Eye (tissue), 1 donor: ENCODE data around the gene CCDC80.
A peak's percentile ranks its signal among the peaks of the same experiment; 100 is the strongest.
"Not testable (repeated sequence)": the region's sequence is repeated elsewhere in the genome, so short reads cannot be mapped to it uniquely, and the experiment has no call there.

Source experiments
- DNase-seq: peaks from one replicate; pipeline ENCODE4 v3.0.0-alpha.2; 2015

The CCDC80 gene

GRCh38 chr3:112582244-112582874 lies 58.6 kb downstream of the CCDC80 start:
- DNase-seq: peak; percentile 52

GRCh38 chr3:112579697-112580096 lies 61.2 kb downstream of the CCDC80 start:
- DNase-seq: no peak

- DNase-seq: no peak
Observed at GRCh38 chr3:112579232-112579631, 61.7 kb downstream of the CCDC80 start.

GRCh38 chr3:112572701-112573100 lies 68.2 kb downstream of the CCDC80 start:
- no peak for DNase-seq

GRCh38 chr3:112569265-112569664 lies 71.7 kb downstream of the CCDC80 start:
- DNase-seq: no peak

- DNase-seq: no peak
Observed at GRCh38 chr3:112568642-112569041, 72.3 kb downstream of the CCDC80 start.

- no peak for DNase-seq
Observed at GRCh38 chr3:112564940-112565305, 76.0 kb downstream of the CCDC80 start.

GRCh38 chr3:112564247-112564939 lies 76.5 kb downstream of the CCDC80 start:
- DNase-seq: not testable (repeated sequence)

- peak; percentile 99 for DNase-seq
Observed at GRCh38 chr3:112561734-112562529, 79.0 kb downstream of the CCDC80 start, which contains the start of the genes ATG3 and SLC35A5. Gene ATG3, minus strand, starts transcription at chr3:112561962. Its CDS starts 434 bp downstream, at chr3:112561528. Gene SLC35A5, plus strand, starts transcription at chr3:112562045. Its CDS starts 1,359 bp downstream, at chr3:112563404.

GRCh38 chr3:112561484-112561733 lies 79.5 kb downstream of the CCDC80 start:
- DNase-seq: no peak

GRCh38 chr3:112560721-112561483 lies 80.0 kb downstream of the CCDC80 start:
- peak; percentile 94 for DNase-seq

GRCh38 chr3:112560307-112560706 lies 80.6 kb downstream of the CCDC80 start:
- no peak for DNase-seq

- no peak for DNase-seq
Observed at GRCh38 chr3:112557976-112558375, 83.0 kb downstream of the CCDC80 start.

GRCh38 chr3:112555535-112556170 lies 85.3 kb downstream of the CCDC80 start:
- DNase-seq: no peak

- no peak for DNase-seq
Observed at GRCh38 chr3:112550859-112551258, 90.1 kb downstream of the CCDC80 start.
